ENCODE data around the gene GALNT14. TPM values are rescaled to one million over a fixed set of nuclear protein-coding genes. Genes with fewer than 3 reads are reported as not detected.

GALNT14 gene
- total RNA-seq, 2 experiments from 2014 or later: not detected

- Mint-ChIP-seq H3K36me3 (ENCODE audit: low read depth) (no peaks in the 10 kb centered on the region), H3K9me3 (ENCODE audit: insufficient read depth) (no peaks in the 10 kb centered on the region), H3K27me3 (ENCODE audit: low read depth) (no peaks in the 10 kb centered on the region), H3K27ac (no peak overlapping the region), H3K4me1 (ENCODE audit: low read depth) (no peaks in the 10 kb centered on the region), H3K4me3 (no peak overlapping the region)
- ATAC-seq (no peak), DNase-seq (no peak)
- CTCF ChIA-PET: no interaction called here
- POLR2A ChIA-PET: no interaction called here
Observed at GRCh38 chr2:30990176-30990575, 148.1 kb downstream of the GALNT14 start.

GRCh38 chr2:30989746-30990145 lies 148.5 kb downstream of the GALNT14 start:
- no peaks in the 10 kb centered on the region for H3K9me3 Mint-ChIP-seq (ENCODE audit: insufficient read depth)
- H3K27ac Mint-ChIP-seq: no peak overlapping the region
- H3K36me3 Mint-ChIP-seq (ENCODE audit: low read depth): no peaks in the 10 kb centered on the region
- no peak for DNase-seq
- ChIA-PET POLR2A (no interaction called here), CTCF (no interaction called here)
- no peak overlapping the region for H3K4me3 Mint-ChIP-seq
- no peaks in the 10 kb centered on the region for H3K27me3 Mint-ChIP-seq (ENCODE audit: low read depth)
- ATAC-seq: no peak
- no peaks in the 10 kb centered on the region for H3K4me1 Mint-ChIP-seq (ENCODE audit: low read depth)

- Mint-ChIP-seq H3K27me3 (ENCODE audit: low read depth) (no peaks in the 10 kb centered on the region), H3K4me3 (no peak overlapping the region), H3K9me3 (ENCODE audit: insufficient read depth) (no peaks in the 10 kb centered on the region), H3K27ac (no peak overlapping the region), H3K4me1 (ENCODE audit: low read depth) (no peaks in the 10 kb centered on the region), H3K36me3 (ENCODE audit: low read depth) (no peaks in the 10 kb centered on the region)
- POLR2A ChIA-PET: no interaction called here
- no peak for DNase-seq
- ATAC-seq: no peak
- CTCF ChIA-PET: no interaction called here
Observed at GRCh38 chr2:30987566-30987965, 150.7 kb downstream of the GALNT14 start.

- no peaks in the 10 kb centered on the region for H3K9me3 Mint-ChIP-seq (ENCODE audit: insufficient read depth)
- ChIA-PET CTCF (no interaction called here), POLR2A (no interaction called here)
- DNase-seq (no peak), ATAC-seq (no peak)
- H3K4me1 Mint-ChIP-seq (ENCODE audit: low read depth): no peaks in the 10 kb centered on the region
- H3K27me3 Mint-ChIP-seq (ENCODE audit: low read depth): no peaks in the 10 kb centered on the region
- no peak overlapping the region for H3K27ac Mint-ChIP-seq
- H3K4me3 Mint-ChIP-seq: no peak overlapping the region
- H3K36me3 Mint-ChIP-seq (ENCODE audit: low read depth): no peaks in the 10 kb centered on the region
Observed at GRCh38 chr2:30986231-30986580, 152.0 kb downstream of the GALNT14 start.

GRCh38 chr2:30985493-30986230 lies 152.6 kb downstream of the GALNT14 start:
- Mint-ChIP-seq H3K27me3 (ENCODE audit: low read depth) (no peaks in the 10 kb centered on the region), H3K4me3 (no peak overlapping the region), H3K36me3 (ENCODE audit: low read depth) (no peaks in the 10 kb centered on the region), H3K27ac (no peak overlapping the region), H3K4me1 (ENCODE audit: low read depth) (no peaks in the 10 kb centered on the region), H3K9me3 (ENCODE audit: insufficient read depth) (no peaks in the 10 kb centered on the region)
- CTCF ChIA-PET: no interaction called here
- DNase-seq: no peak
- no peak for ATAC-seq
- POLR2A ChIA-PET: no interaction called here

- CTCF ChIA-PET: no interaction called here
- ATAC-seq (no peak), DNase-seq (no peak)
- H3K27ac Mint-ChIP-seq: no peak overlapping the region
- POLR2A ChIA-PET: no interaction called here
- no peak overlapping the region for H3K4me3 Mint-ChIP-seq
- no peaks in the 10 kb centered on the region for H3K9me3 Mint-ChIP-seq (ENCODE audit: insufficient read depth)
- no peaks in the 10 kb centered on the region for H3K36me3 Mint-ChIP-seq (ENCODE audit: low read depth)
- H3K4me1 Mint-ChIP-seq (ENCODE audit: low read depth): no peaks in the 10 kb centered on the region
- no peaks in the 10 kb centered on the region for H3K27me3 Mint-ChIP-seq (ENCODE audit: low read depth)
Observed at GRCh38 chr2:30984148-30984547, 154.1 kb downstream of the GALNT14 start.

GRCh38 chr2:30981510-30981909 lies 156.7 kb downstream of the GALNT14 start:
- H3K27ac Mint-ChIP-seq: no peak overlapping the region
- no peak for ATAC-seq
- CTCF ChIA-PET: no interaction called here
- H3K27me3 Mint-ChIP-seq (ENCODE audit: low read depth): no peaks in the 10 kb centered on the region
- H3K9me3 Mint-ChIP-seq (ENCODE audit: insufficient read depth): no peaks in the 10 kb centered on the region
- no peak for DNase-seq
- no peak overlapping the region for H3K4me3 Mint-ChIP-seq
- no peaks in the 10 kb centered on the region for H3K36me3 Mint-ChIP-seq (ENCODE audit: low read depth)
- POLR2A ChIA-PET: no interaction called here
- H3K4me1 Mint-ChIP-seq (ENCODE audit: low read depth): no peaks in the 10 kb centered on the region

GRCh38 chr2:30981096-30981495 lies 157.1 kb downstream of the GALNT14 start:
- ChIA-PET POLR2A (no interaction called here), CTCF (no interaction called here)
- H3K36me3 Mint-ChIP-seq (ENCODE audit: low read depth): no peaks in the 10 kb centered on the region
- no peaks in the 10 kb centered on the region for H3K9me3 Mint-ChIP-seq (ENCODE audit: insufficient read depth)
- no peaks in the 10 kb centered on the region for H3K4me1 Mint-ChIP-seq (ENCODE audit: low read depth)
- no peak for ATAC-seq
- no peak for DNase-seq
- no peak overlapping the region for H3K4me3 Mint-ChIP-seq
- no peak overlapping the region for H3K27ac Mint-ChIP-seq
- H3K27me3 Mint-ChIP-seq (ENCODE audit: low read depth): peaks cover under 1% of the 10 kb centered on the region

GRCh38 chr2:30979822-30980245 lies 158.4 kb downstream of the GALNT14 start:
- no peak for ATAC-seq
- H3K36me3 Mint-ChIP-seq (ENCODE audit: low read depth): no peaks in the 10 kb centered on the region
- POLR2A ChIA-PET: no interaction called here
- no peak overlapping the region for H3K27ac Mint-ChIP-seq
- H3K9me3 Mint-ChIP-seq (ENCODE audit: insufficient read depth): no peaks in the 10 kb centered on the region
- CTCF ChIA-PET: no interaction called here
- no peak overlapping the region for H3K4me3 Mint-ChIP-seq
- H3K4me1 Mint-ChIP-seq (ENCODE audit: low read depth): no peaks in the 10 kb centered on the region
- DNase-seq: no peak
- H3K27me3 Mint-ChIP-seq (ENCODE audit: low read depth): peaks cover 4% of the 10 kb centered on the region

GRCh38 chr2:30978854-30979253 lies 159.4 kb downstream of the GALNT14 start:
- Mint-ChIP-seq H3K27ac (no peak overlapping the region), H3K36me3 (ENCODE audit: low read depth) (no peaks in the 10 kb centered on the region), H3K4me1 (ENCODE audit: low read depth) (no peaks in the 10 kb centered on the region), H3K27me3 (ENCODE audit: low read depth) (peaks cover 7% of the 10 kb centered on the region), H3K4me3 (no peak overlapping the region), H3K9me3 (ENCODE audit: insufficient read depth) (no peaks in the 10 kb centered on the region)
- ChIA-PET POLR2A (no interaction called here), CTCF (no interaction called here)
- ATAC-seq: no peak
- DNase-seq: no peak

GRCh38 chr2:30978044-30978443 lies 160.2 kb downstream of the GALNT14 start:
- Mint-ChIP-seq H3K27me3 (ENCODE audit: low read depth) (peaks cover 7% of the 10 kb centered on the region), H3K4me3 (no peak overlapping the region), H3K36me3 (ENCODE audit: low read depth) (no peaks in the 10 kb centered on the region), H3K27ac (no peak overlapping the region), H3K9me3 (ENCODE audit: insufficient read depth) (no peaks in the 10 kb centered on the region), H3K4me1 (ENCODE audit: low read depth) (no peaks in the 10 kb centered on the region)
- POLR2A ChIA-PET: no interaction called here
- CTCF ChIA-PET: no interaction called here
- DNase-seq (no peak), ATAC-seq (no peak)

GRCh38 chr2:30975156-30975555 lies 163.1 kb downstream of the GALNT14 start:
- ChIA-PET CTCF (no interaction called here), POLR2A (no interaction called here)
- Mint-ChIP-seq H3K9me3 (ENCODE audit: insufficient read depth) (no peaks in the 10 kb centered on the region), H3K36me3 (ENCODE audit: low read depth) (no peaks in the 10 kb centered on the region), H3K4me1 (ENCODE audit: low read depth) (no peaks in the 10 kb centered on the region), H3K27me3 (ENCODE audit: low read depth) (peaks cover 7% of the 10 kb centered on the region), H3K27ac (no peak overlapping the region), H3K4me3 (no peak overlapping the region)
- ATAC-seq (no peak), DNase-seq (no peak)

GRCh38 chr2:30974554-30974953 lies 163.7 kb downstream of the GALNT14 start:
- Mint-ChIP-seq H3K4me1 (ENCODE audit: low read depth) (no peaks in the 10 kb centered on the region), H3K9me3 (ENCODE audit: insufficient read depth) (no peaks in the 10 kb centered on the region)
- ATAC-seq: no peak

More at GRCh38 chr2:30974554-30974953, 163.7 kb downstream of the GALNT14 start:
- peaks cover 7% of the 10 kb centered on the region for H3K27me3 Mint-ChIP-seq (ENCODE audit: low read depth)
- H3K27ac Mint-ChIP-seq: no peak overlapping the region
- no peaks in the 10 kb centered on the region for H3K36me3 Mint-ChIP-seq (ENCODE audit: low read depth)
- POLR2A ChIA-PET: no interaction called here
- CTCF ChIA-PET: no interaction called here
- H3K4me3 Mint-ChIP-seq: no peak overlapping the region
- DNase-seq: no peak
